ENCODE measurements around the gene MSX1.

MSX1 gene

GRCh38 chr4:4867375-4868039, 8.0 kb downstream of the MSX1 start:
- no peak for DNase-seq (ENCODE audit: low read depth)
- TF ChIP-seq CTCF (conservative IDR thresholded peaks at IDR 0.05; ENCODE audit: low read length) = no peak
- H3K4me3 ChIP-seq (ENCODE audit: low read length) = no peak overlapping the region

GRCh38 chr4:4868040-4868757, 8.7 kb downstream of the MSX1 start:
- DNase-seq (ENCODE audit: low read depth) = no peak
- no peak for TF ChIP-seq CTCF (conservative IDR thresholded peaks at IDR 0.05; ENCODE audit: low read length)

GRCh38 chr4:4868758-4869723, 9.6 kb downstream of the MSX1 start:
- DNase-seq (ENCODE audit: low read depth) = no peak
- no peak for TF ChIP-seq CTCF (conservative IDR thresholded peaks at IDR 0.05; ENCODE audit: low read length)
- no peak overlapping the region for H3K4me3 ChIP-seq (ENCODE audit: low read length)

More at GRCh38 chr4:4868040-4868757, 8.7 kb downstream of the MSX1 start:
- no peak overlapping the region for H3K4me3 ChIP-seq (ENCODE audit: low read length)

GRCh38 chr4:4869731-4870571, 10.5 kb downstream of the MSX1 start:
- peak overlapping the region; percentile 28 for H3K4me3 ChIP-seq (ENCODE audit: low read length)
- no peak for DNase-seq (ENCODE audit: low read depth)
- no peak for TF ChIP-seq CTCF (conservative IDR thresholded peaks at IDR 0.05; ENCODE audit: low read length)

- no peak overlapping the region for H3K4me3 ChIP-seq (ENCODE audit: low read length)
- no peak for DNase-seq (ENCODE audit: low read depth)
- no peak for TF ChIP-seq CTCF (conservative IDR thresholded peaks at IDR 0.05; ENCODE audit: low read length)
Observed at GRCh38 chr4:4870576-4871241, 11.2 kb downstream of the MSX1 start.

GRCh38 chr4:4871242-4871572, 11.7 kb downstream of the MSX1 start:
- no peak overlapping the region; the same call in 1 of the 2 replicates for H3K4me3 ChIP-seq (ENCODE audit: low read length)
- no peak for TF ChIP-seq CTCF (conservative IDR thresholded peaks at IDR 0.05; ENCODE audit: low read length)
- no peak for DNase-seq (ENCODE audit: low read depth)

All from AG10803 (cell line).